Measurements from ENCODE around the gene ZMYM2. TPM values are rescaled to one million over a fixed set of nuclear protein-coding genes. Genes with fewer than 3 reads are reported as not detected.

Gene ZMYM2
- total RNA-seq, 4 donors from 2014 or later = 33.4 to 91.1 (median 63.6) TPM

- 59 to 71% methylated on average over 5 of the region's 5 CpGs for WGBS, 2 donors (ENCODE audit: low coverage in 1 of 2)
These were observed 26.1 kb downstream of the ZMYM2 start for GRCh38 chr13:19984430-19985218.

GRCh38 chr13:19985219-19985556, 26.7 kb downstream of the ZMYM2 start:
- Histone ChIP-seq H3K4me1 (peaks cover 0 to 20% (median 11%) of the 10 kb centered on the region in 4 donors), H3K9me3 (no peaks in the 10 kb centered on the region), H3K36me3 (peaks cover 0 to 6% (median 1%) of the 10 kb centered on the region in 4 donors), H3K4me3 (no peak overlapping the region), H3K27me3 (no peaks in the 10 kb centered on the region), H3K27ac (no peak overlapping the region)
- intact Hi-C loops (cut with DNase I; ENCODE audit: low total_unique reads) = no loop called here
- TF ChIP-seq POLR2AphosphoS5 (IDR thresholded peaks at IDR 0.05) = no peak
- no peak for TF ChIP-seq POLR2A (IDR thresholded peaks at IDR 0.05)
- TF ChIP-seq CTCF (IDR thresholded peaks at IDR 0.05) = no peak
- no peak for TF ChIP-seq EP300 (IDR thresholded peaks at IDR 0.05; ENCODE audit: low read depth)
- 43 to 44% methylated on average over 2 of the region's 2 CpGs for WGBS, 2 donors (ENCODE audit: low coverage in 1 of 2)
- DNase-seq = no peak
- in situ Hi-C loops (cut with MboI; ENCODE audit: low pct_ligation_motif_present in 1 of 4, low pct_unique_long_range_greater_than_20kb in 1 of 4, low sequenced_read_pairs in 3 of 4) = no loop called here

More at GRCh38 chr13:19984430-19985218, 26.1 kb downstream of the ZMYM2 start:
- Histone ChIP-seq H3K27ac (no peak overlapping the region), H3K4me1 (peaks cover 0 to 20% (median 11%) of the 10 kb centered on the region in 4 donors), H3K9me3 (no peaks in the 10 kb centered on the region), H3K27me3 (no peaks in the 10 kb centered on the region), H3K4me3 (no peak overlapping the region), H3K36me3 (peaks cover 0 to 7% (median 3%) of the 10 kb centered on the region in 4 donors)
- TF ChIP-seq POLR2A (IDR thresholded peaks at IDR 0.05) (no peak), CTCF (IDR thresholded peaks at IDR 0.05) (peak; percentile 25 to 45 (median 38))
- no peak for DNase-seq
- in situ Hi-C loops (cut with MboI; ENCODE audit: low pct_ligation_motif_present in 1 of 4, low pct_unique_long_range_greater_than_20kb in 1 of 4, low sequenced_read_pairs in 3 of 4) (no loop called here), intact Hi-C loops (cut with DNase I; ENCODE audit: low total_unique reads) (no loop called here)

GRCh38 chr13:19991531-19991930, 33.0 kb downstream of the ZMYM2 start:
- no peak overlapping the region for H3K4me3 ChIP-seq
- WGBS, 2 donors (ENCODE audit: low coverage in 1 of 2) = 83 to 100% methylated on average over 2 of the region's 2 CpGs
- TF ChIP-seq POLR2AphosphoS5 (IDR thresholded peaks at IDR 0.05) (no peak), CTCF (IDR thresholded peaks at IDR 0.05) (no peak), EP300 (IDR thresholded peaks at IDR 0.05; ENCODE audit: low read depth) (no peak), POLR2A (IDR thresholded peaks at IDR 0.05) (no peak)
- no peak overlapping the region for H3K27ac ChIP-seq
- in situ Hi-C loops (cut with MboI; ENCODE audit: low pct_ligation_motif_present in 1 of 4, low pct_unique_long_range_greater_than_20kb in 1 of 4, low sequenced_read_pairs in 3 of 4) (no loop called here), intact Hi-C loops (cut with DNase I; ENCODE audit: low total_unique reads) (no loop called here)
- H3K27me3 ChIP-seq = no peaks in the 10 kb centered on the region
- no peaks in the 10 kb centered on the region for H3K9me3 ChIP-seq
- DNase-seq = no peak
- peaks cover 0 to 25% (median 11%) of the 10 kb centered on the region in 4 donors for H3K36me3 ChIP-seq
- no peaks in the 10 kb centered on the region for H3K4me1 ChIP-seq

- intact Hi-C loops (cut with DNase I; ENCODE audit: low total_unique reads) (no loop called here), in situ Hi-C loops (cut with MboI; ENCODE audit: low pct_ligation_motif_present in 1 of 4, low pct_unique_long_range_greater_than_20kb in 1 of 4, low sequenced_read_pairs in 3 of 4) (no loop called here)
- TF ChIP-seq CTCF (IDR thresholded peaks at IDR 0.05) (no peak), EP300 (IDR thresholded peaks at IDR 0.05; ENCODE audit: low read depth) (no peak), POLR2A (IDR thresholded peaks at IDR 0.05) (no peak), POLR2AphosphoS5 (IDR thresholded peaks at IDR 0.05) (no peak)
- Histone ChIP-seq H3K36me3 (peaks cover 0 to 25% (median 11%) of the 10 kb centered on the region in 4 donors), H3K4me3 (no peak overlapping the region), H3K4me1 (no peaks in the 10 kb centered on the region), H3K27me3 (no peaks in the 10 kb centered on the region), H3K27ac (no peak overlapping the region), H3K9me3 (no peaks in the 10 kb centered on the region)
- WGBS, 2 donors (ENCODE audit: low coverage in 1 of 2) = 76 to 97% methylated on average over 2 to 4 of the region's 4 CpGs
- no peak for DNase-seq
These were observed 34.5 kb downstream of the ZMYM2 start for GRCh38 chr13:19993024-19993423.
